ENCODE results near the gene NANP.
A peak's percentile ranks its signal among the peaks of the same experiment; 100 is the strongest.
"Not testable (repeated sequence)": the region's sequence is repeated elsewhere in the genome, so short reads cannot be mapped to it uniquely, and the experiment has no call there.

NANP gene

DNA sequence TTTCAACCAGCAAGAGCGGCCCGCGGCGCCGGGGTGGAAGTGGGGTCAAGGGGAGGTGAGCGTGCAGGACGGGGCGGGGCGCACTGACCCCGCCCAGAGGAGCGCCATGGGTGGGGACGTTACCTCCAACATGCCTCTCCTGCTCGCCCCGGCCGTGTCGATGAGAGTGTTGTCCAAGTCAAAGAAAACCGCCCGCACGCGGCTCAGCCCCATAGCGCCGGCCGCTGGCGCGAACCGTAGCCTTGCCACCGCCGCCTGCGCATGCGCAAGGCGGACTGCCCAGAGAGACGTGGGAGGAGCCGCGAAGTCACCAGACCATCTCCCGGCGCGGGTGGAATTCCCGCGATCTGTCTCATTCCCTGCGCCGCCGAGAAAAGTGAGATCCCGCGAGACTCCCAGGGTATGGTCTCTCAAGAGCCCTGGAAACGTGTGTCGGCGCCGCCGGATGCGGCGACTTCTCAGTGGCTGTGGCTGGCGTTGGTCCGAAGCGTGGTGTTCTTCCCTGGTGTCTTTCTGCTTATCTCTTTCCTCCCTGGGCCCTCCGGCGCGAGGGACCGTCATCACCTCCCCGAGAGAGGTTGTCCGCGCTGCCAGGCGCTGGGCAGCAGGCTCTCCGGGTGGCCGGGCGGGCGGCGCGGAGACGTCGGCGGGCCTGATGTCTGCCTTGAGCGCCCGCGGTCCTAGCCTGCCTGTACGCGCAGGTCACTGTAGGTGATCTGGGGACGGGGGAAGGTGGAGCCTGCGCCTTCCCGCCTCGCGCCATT, at the start of gene NANP:
Gene NANP, minus strand, starts transcription at position 279 of the 764 bp plus-strand sequence. Its CDS starts 66 bp downstream, at position 213.
- peak; percentile 65 to 89 (median 77) for DNase-seq (ENCODE audit: low read depth in 4 of 4, low spot score in 1 of 4)

- no peak for DNase-seq (ENCODE audit: low read depth in 4 of 4, low spot score in 1 of 4)
Measured at GRCh38 chr20:25672659-25673235, 48.9 kb upstream of the NANP start.

DNA sequence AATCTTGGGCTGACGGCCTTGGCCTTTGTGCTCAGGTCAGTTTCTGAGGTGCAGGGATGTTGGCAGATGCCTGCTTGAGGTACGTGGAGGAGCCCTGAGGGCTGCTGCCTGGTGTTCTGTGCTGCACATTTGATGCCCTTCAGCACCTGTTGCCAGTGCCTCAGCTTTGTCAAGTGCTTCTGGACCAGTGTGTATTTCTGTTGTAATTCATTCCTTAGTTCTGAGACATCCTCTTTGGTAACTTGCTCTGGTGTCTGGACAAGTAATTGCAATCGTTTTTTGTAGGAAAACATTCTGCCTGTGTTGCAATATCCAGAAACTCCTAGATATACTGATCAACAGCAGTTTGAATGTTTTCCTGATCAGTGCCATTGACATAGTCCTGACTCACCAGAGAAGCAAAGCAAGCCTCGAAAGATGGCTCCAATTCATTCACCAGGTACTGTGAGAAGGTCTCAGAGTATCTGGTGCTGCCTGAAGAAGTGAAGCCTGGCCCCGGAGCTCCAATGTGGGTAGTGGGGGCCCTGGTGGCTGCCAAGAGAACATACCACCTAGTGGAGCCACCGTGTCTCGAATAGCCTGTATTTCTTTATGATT, 46.1 kb upstream of the NANP start:
- DNase-seq (ENCODE audit: low read depth in 4 of 4, low spot score in 1 of 4): no peak

DNA sequence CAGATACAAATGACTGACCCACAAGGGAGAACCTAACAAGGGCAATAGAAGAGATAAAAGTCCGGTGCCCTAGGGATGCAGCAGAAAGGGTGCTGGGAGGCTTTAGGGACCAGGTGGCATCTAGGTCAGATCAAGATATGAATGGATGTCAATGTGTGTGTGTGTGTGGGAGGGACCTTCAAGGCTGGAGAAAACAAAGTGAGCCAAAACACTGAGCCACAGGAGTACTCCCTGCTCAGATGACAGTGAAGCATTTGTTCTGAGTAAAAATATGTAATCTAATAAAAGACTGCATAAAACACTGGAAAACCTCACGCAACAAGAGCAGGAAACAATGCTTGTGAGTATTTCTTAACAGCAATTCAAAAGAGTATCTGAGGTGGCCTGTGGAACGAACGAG, 44.6 kb upstream of the NANP start:
- no peak for DNase-seq (ENCODE audit: low read depth in 4 of 4, low spot score in 1 of 4)

- DNase-seq (ENCODE audit: low read depth in 4 of 4, low spot score in 1 of 4): no peak
Measured at GRCh38 chr20:25659999-25660398, 36.2 kb upstream of the NANP start.

GRCh38 chr20:25654487-25654886, 30.7 kb upstream of the NANP start:
- DNase-seq (ENCODE audit: low read depth in 4 of 4, low spot score in 1 of 4): no peak

DNA sequence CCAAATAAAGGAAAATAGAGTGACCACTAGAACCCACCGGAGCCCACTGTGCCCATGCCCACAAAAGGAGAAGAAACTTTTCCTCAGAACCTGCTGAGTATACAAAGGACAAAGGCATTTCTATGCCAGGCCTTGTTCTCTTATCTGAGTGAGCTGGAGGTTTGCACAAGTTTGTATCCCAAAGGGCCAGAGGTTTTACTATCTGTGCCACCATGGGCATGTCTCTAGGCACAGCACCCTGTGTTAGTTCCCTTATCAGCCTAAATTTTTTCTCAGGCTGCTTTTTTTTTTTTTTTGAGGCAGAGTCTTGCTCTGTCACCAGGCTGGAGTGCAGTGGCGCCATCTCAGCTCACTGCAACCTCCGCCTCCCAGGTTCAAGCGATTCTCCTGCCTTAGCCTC, 29.1 kb upstream of the NANP start:
- DNase-seq (ENCODE audit: low read depth in 4 of 4, low spot score in 1 of 4): not testable (repeated sequence)

DNA sequence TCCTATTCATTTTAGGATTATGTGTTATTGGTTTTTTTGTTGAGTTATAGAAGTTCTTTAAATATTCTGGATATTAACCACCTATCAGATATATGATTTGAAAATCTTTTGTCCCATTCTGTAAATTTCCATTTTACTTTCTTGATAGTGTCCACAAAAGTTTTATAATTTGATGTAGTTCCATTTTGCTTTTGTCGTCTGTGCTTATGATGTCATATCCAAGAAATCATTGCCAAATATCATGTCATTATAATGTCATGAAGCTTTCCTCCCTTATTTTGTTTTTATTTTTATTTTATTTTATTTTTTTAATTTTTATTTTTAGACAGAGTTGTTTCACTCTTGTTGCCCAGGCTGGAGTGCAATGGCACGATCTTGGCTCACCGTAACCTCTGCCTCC, 21.0 kb upstream of the NANP start:
- DNase-seq (ENCODE audit: low read depth in 4 of 4, low spot score in 1 of 4): no peak

DNA sequence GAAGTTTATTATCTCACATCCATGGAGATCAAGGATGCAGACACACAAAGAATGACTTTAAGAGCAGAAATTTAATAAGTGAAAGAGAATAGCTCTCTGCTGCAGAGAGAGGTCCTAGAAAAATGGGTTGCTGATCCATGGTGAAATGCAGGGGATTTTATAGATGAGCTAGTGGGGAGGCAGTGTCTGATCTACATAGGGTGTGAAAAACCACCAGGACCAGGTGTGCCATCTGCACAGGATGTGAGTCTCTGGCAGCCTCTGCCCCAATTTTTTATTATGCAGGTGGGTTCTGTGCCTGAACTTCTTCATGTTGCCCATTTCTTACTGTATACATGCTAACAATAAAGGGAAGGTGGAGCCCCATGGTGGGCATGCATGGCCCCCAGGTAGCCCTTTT, 19.9 kb upstream of the NANP start:
- DNase-seq (ENCODE audit: low read depth in 4 of 4, low spot score in 1 of 4): no peak

- DNase-seq (ENCODE audit: low read depth in 4 of 4, low spot score in 1 of 4): no peak
Measured at GRCh38 chr20:25637247-25637646, 13.4 kb upstream of the NANP start.

DNA sequence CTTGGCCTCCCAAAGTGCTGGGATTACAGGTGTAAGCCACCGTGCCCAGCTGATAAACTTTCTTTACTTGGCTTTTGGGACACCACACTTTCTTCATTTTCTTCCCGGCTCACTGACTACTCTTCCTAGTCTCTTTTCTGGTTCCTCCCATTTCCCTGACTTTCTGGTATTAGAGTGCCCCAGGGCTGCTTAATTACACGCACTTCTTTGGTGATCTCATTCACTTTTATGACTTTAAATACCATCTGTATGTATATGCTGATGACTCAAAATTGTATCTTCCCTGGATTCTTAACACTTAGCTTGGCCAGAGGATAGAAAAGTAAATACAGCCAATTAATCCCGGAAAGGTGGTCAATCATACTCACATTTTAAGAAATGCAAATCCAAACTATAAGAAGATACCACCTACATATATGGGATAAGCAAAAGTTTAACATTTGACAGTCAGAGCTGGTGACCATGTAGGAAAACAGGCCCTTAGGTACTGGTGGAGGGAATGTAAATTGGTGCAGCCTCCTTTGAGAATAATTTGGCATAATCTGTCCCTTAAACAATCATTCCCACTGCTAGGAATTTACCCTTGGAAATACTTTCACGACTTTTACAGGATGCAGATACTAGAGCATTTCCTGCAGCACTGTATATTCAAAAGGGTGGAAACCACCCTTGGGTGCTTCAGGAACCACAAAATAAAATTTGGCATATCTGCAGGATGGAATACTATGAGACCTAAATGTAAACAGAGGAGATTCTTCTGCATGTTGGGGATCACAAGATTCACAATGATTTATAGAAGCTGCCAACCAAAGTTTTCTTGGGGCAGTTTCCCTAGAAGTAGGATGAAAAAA, 9.4 kb upstream of the NANP start:
- DNase-seq (ENCODE audit: low read depth in 4 of 4, low spot score in 1 of 4): no peak

- not testable (repeated sequence) for DNase-seq (ENCODE audit: low read depth in 4 of 4, low spot score in 1 of 4)
Measured at GRCh38 chr20:25630615-25631014, 6.8 kb upstream of the NANP start.

- no peak for DNase-seq (ENCODE audit: low read depth in 4 of 4, low spot score in 1 of 4)
Measured at GRCh38 chr20:25629816-25630499, 6.1 kb upstream of the NANP start.

DNA sequence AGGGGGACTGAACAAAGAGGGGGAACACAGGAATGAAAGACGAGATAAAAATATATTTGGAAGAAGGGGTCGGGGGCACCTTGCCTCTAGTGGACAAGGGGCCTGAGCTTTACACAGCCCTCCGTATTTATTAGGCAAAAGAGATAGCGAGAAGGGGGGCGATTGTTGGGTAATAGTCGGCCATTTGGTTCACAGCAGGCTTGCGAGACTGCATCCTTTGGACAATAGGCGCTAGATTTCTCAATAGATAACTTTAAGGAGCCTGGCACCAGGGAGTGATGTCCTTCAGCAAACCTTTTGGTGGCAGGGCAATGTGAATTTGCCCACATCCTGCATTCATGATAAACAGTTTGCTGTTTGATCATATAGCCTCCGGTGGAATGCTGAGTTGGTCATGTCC, 3.0 kb upstream of the NANP start:
- DNase-seq (ENCODE audit: low read depth in 4 of 4, low spot score in 1 of 4): no peak

GRCh38 chr20:25624500-25624939, 706 bp upstream of the NANP start:
- no peak for DNase-seq (ENCODE audit: low read depth in 4 of 4, low spot score in 1 of 4)

DNA sequence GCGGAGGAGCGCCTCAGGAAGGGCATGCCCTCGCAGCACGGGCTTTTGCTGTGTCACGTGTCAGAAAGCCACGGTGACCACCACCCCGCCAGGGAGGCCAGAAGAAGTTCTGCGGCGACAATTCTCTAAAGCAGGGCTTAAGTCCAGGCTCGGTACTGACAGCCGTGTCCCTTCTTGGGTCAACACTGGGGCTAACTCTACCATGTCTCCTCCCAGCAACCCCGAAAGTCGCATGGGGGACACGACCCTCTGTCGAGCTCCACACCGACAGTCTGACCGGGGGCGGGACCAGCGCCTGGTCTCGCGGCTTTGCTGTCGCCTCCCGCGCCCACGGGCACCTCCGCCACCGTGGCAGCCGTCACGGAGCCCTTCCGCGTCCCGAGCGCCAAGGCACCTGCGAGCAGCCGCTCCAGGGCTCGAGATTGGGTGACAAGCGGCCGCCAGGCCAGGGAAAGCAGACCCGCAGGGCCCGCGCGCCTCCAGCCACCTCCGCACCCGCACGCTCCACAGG, 534 bp downstream of the NANP start:
- DNase-seq (ENCODE audit: low read depth in 4 of 4, low spot score in 1 of 4): peak in 2 of 4 experiments; percentile 13 to 15

GRCh38 chr20:25622450-25623224, 1.2 kb downstream of the NANP start:
- DNase-seq (ENCODE audit: low read depth in 4 of 4, low spot score in 1 of 4): no peak

GRCh38 chr20:25622049-25622448, 1.8 kb downstream of the NANP start:
- no peak for DNase-seq (ENCODE audit: low read depth in 4 of 4, low spot score in 1 of 4)

GRCh38 chr20:25619514-25619913, 4.3 kb downstream of the NANP start:
- DNase-seq (ENCODE audit: low read depth in 4 of 4, low spot score in 1 of 4): no peak

DNA sequence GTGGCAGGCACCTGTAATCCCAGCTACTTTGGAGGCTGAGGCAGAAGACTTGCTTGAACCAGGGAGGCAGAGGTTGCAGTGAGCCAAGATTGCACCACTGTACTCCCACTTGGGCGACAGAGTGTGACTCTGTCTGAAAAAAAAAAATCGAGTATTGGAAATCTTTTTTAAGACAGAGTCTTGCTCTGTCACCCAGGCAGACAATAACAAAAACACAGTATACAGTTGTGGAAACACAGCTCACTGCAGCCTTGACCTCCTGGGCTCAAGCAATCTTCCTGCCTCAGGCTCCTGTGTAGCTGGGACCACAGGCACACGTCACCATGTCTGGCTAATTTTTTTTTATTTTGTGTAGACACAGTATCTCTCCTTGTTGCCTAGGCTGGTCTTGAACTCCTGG, 15.0 kb downstream of the NANP start:
- no peak for DNase-seq (ENCODE audit: low read depth in 4 of 4, low spot score in 1 of 4)

Data from stimulated activated CD4-positive, alpha-beta T cell treated with anti-CD3 and anti-CD28 coated beads, Interleukin-1b, Interleukin-23, amount 100 ng/mL, for 24 hours (primary cell).